Measurements from ENCODE around the gene RUFY4.

DNA sequence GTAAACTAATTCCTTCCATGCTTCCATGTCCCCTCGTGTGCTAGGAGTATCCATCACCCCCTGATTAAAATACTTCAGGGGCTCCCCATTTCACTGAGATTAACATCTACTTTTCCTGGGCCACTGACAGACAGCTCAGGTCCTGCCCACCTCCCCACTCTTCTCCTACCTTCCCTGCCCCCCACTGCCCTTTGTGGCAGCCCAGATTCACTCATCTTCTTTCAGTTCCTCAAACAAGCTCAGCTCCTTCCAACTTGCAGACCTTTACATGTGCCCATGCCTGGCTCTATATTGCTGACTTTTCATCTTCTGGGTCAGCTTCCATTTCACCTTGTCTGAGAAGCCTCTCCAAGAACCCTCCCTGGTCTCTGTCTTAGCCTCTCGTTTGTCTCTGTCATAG is 12.0 kb downstream of the RUFY4 start:
- TF ChIP-seq, protein P1, sequence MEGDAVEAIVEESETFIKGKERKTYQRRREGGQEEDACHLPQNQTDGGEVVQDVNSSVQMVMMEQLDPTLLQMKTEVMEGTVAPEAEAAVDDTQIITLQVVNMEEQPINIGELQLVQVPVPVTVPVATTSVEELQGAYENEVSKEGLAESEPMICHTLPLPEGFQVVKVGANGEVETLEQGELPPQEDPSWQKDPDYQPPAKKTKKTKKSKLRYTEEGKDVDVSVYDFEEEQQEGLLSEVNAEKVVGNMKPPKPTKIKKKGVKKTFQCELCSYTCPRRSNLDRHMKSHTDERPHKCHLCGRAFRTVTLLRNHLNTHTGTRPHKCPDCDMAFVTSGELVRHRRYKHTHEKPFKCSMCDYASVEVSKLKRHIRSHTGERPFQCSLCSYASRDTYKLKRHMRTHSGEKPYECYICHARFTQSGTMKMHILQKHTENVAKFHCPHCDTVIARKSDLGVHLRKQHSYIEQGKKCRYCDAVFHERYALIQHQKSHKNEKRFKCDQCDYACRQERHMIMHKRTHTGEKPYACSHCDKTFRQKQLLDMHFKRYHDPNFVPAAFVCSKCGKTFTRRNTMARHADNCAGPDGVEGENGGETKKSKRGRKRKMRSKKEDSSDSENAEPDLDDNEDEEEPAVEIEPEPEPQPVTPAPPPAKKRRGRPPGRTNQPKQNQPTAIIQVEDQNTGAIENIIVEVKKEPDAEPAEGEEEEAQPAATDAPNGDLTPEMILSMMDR (conservative IDR thresholded peaks at IDR 0.05; ENCODE audit: low read length): no peak
- no peak for TF ChIP-seq EZH2phosphoT487 (IDR thresholded peaks at IDR 0.05; ENCODE audit: borderline replicate concordance)
